Suppressor macrophage treated with lipopolysaccharide for 1 hour (primary cell): Measurements from ENCODE around the gene EPB42.
"Not testable (repeated sequence)": the region's sequence is repeated elsewhere in the genome, so short reads cannot be mapped to it uniquely, and the experiment has no call there.

Experiments used
- DNase-seq, 3 donors: peaks; one replicate each; pipeline ENCODE4 v3.0.0-alpha.2; 2020 to 2022

Gene EPB42

DNA sequence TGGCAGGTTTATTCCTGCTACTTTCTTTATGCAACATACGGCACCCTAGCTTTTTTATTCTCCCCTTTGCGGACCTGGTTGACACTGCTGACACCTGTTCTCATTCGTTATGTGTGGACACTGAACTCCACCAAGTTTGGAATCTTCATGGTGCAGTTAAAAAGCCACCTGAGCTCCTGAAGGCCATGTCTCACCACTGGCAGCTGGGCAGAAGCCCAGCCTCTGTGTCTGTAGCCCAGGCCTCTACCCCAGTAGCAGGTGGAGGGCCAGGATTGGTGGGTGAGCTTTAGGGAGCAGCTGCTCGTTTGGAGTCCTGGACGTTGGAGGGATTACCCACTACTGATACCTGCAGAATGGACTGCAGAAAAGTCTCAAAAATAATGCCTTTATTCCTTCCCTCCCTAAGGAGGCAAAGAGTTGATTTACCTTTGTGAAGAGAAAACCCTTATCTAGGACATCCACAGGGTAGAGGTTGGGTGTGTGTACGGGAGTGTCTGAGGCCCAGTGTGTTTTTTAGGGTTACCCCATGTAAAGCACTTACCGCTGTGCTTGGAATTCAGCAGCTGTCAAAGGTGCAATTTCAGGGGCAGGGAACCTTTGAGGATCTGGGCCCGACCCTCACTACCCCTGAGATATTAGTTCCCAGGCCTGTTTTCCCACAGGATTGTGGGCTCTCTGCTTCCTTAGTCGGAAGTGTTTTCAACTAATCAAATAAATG lies 36.3 kb downstream of the EPB42 start:
- DNase-seq, result no peak

DNA sequence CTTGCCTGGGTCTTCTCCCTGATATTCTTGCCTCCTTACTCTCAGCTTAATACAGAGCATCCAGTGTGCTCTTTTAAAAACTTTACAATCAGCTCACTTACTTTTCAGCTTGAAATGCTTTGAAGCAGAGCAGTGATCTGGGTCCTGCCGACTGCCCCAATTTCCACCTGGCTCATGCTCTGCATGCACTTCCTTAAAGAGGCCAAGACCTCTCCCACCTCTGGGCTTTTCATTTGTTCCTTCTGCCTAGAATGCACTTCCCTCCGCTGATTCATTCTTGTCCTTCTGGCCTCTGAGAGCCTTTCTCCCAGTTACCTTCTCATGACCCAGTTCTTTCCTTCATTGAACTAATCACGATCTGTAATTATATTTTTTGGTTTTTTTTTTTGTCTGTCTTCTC lies 37.5 kb downstream of the EPB42 start:
- peak in 2 of 3 donors; percentile 3 to 13 for DNase-seq

DNA sequence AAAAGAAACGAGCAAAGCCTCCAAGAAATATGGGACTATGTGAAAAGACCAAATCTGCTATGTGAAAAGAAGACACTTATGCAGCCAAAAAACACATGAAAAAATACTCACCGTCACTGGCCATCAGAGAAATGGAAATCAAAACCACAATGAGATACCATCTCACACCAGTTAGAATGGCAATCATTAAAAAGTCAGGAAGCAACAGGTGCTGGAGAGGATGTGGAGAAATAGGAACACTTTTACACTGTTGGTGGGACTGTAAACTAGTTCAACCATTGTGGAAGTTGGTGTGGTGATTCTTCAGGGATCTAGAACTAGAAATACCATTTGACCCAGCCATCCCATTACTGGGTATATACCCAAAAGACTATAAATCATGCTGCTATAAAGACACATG lies 43.7 kb downstream of the EPB42 start:
- DNase-seq, result not testable (repeated sequence)

DNA sequence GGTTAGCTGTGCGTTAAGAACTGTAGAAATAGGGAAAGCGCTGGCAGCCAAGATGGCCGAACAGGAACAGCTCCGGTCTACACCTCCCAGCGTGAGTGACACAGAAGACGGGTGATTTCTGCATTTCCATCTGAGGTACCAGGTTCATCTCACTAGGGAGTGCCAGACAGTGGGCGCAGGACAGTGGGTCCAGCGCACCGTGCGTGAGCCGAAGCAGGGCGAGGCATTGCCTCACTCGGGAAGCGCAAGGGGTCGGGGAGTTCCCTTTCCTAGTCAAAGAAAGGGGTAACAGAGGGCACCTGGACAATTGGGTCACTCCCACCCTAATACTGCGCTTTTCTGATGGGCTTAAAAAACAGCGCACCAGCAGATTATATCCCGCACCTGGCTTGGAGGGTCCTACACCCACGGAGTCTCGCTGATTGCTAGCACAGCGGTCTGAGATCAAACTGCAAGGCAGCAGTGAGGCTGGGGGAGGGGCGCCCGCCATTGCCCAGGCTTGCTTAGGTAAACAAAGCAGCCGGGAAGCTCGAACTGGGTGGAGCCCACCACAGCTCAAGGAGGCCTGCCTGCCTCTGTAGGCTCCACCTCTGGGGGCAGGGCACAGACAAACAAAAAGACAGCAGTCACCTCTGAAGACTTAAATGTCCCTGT lies 45.0 kb downstream of the EPB42 start:
- DNase-seq, result not testable (repeated sequence)

DNA sequence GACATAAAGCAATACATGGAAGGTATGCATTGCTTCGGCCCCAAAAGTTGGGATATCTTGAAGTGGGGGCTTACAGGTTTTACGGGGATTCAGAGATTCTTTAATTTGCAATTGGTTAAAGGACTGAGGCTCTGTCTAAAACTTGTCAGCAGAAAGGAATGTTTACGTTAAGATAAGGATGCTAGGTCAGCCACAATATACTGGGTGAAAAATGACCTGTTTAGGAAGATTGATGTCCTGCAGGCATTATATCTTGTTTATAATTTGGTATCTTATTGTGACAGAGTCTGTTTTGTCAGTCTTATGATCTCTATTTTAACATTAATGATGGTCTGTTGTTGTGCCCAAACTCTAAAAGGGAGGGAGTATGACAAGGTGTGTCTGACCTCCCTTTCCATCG lies 50.9 kb downstream of the EPB42 start:
- DNase-seq, result no peak

DNA sequence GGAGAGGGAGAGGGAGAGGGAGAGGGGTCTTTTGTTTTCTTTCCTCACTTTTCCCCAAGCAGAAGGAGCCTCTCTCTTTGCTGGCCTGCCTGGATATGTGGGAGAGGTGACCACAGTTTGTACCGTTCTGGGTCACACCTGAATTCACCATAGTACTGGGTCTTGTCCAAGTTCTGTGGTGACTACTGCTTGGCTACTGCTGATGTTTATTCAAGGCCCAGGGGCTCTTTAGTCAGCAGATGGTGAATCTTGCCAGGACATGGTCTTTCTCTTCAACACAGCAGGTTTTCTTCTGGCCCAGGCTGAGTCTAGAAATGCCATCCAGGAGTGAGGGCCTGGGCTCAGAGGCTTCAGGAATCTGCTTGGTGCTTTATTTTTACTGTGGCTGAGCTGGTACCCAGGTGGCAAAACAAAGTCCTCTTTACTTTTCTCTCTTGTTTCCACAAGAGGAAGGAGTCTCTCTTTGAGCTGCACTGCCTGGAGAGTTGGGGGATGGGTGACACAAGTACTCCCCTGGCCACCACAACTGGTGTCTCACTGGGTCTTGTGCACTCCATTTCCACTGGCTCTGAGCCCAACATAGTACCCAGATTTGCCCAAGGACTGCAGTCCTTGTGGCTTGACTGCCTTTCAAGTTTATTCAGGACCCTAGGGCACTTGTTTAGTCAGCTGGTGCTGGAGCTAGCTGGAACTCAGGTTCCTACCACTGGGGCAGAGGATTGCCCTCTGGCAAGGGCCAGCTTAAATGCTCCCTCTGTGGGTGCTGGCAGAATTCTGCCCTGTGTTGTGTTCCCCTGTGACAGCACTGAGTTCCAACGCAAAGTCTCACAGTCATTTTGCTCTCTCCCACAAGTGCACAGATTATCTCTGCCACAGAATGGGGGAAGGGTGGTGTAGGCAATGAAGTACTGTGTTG lies 52.4 kb downstream of the EPB42 start:
- no peak for DNase-seq

DNA sequence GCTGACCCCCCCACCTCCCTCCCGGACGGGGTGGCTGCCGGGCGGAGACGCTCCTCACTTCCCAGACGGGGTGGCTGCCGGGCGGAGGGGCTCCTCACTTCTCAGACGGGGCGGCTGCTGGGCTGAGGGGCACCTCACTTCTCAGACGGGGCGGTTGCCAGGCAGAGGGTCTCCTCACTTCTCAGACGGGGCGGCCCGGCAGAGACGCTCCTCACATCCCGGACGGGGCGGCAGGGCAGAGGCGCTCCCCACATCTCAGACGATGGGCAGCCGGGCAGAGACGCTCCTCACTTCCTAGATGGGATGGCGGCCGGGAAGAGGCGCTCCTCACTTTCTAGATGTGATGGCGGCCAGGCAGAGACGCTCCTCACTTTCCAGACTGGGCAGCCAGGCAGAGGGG lies 53.6 kb downstream of the EPB42 start:
- not testable (repeated sequence) for DNase-seq

DNA sequence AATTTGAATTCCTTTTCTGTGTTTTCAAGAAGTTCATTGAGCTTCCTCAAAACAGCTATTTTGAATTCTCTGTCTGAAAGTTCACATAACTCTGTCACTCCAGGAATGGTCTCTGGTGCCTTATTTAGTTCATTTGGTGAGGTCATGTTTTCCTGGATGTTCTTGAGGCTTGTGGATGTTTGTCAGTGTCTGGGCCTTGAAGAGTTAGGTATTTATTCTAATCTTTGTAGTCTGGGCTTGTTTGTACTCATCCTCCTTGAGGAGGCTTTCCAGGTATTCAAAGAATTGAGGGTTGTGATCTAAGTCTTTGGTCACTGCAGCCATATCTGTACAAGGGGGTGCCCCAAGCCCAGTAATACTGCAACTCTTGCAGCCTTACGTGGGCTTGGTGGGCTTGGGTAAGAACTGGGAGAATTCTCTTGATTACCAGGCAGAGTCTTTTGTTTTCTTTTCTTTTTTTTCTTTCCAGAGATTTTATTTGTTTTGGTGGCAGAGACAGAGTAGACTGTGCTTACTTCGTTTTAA lies 55.0 kb downstream of the EPB42 start:
- DNase-seq, result no peak

DNA sequence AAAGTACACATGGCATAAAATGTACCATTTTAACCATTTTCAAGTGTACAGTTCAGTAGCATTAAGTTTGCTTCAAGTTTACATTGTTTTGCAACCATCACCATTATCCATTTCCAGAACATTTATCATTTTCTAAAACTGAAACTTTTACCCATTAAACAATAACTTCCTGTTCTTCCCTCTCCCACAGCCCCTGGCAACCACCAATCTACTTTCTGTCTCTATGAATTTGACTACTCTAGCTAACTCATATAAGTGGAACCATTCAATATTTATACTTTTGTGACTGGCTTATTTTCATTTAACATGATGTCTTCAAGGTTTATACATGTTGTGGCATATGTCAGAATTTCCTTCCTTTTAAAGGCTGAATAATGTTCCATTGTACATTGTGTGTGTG lies 67.5 kb downstream of the EPB42 start:
- DNase-seq, result no peak

DNA sequence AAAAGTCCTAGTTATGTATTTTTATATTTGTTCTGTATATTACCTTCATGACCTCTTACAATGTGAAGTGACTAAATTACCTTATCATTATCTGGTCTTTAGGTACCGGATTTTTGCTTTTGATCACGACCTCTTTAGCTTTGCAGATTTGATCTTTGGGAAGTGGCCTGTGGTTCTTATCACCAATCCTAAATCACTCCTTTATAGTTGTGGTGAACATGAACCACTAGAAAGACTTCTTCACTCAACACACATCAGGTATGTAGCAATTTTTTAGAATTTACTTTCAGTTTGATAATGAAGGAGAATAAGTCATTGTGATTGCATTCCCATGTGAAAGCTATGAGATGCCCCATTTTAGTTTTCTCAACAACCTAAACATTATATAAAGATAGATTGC lies 69.1 kb downstream of the EPB42 start:
- DNase-seq, result no peak

DNA sequence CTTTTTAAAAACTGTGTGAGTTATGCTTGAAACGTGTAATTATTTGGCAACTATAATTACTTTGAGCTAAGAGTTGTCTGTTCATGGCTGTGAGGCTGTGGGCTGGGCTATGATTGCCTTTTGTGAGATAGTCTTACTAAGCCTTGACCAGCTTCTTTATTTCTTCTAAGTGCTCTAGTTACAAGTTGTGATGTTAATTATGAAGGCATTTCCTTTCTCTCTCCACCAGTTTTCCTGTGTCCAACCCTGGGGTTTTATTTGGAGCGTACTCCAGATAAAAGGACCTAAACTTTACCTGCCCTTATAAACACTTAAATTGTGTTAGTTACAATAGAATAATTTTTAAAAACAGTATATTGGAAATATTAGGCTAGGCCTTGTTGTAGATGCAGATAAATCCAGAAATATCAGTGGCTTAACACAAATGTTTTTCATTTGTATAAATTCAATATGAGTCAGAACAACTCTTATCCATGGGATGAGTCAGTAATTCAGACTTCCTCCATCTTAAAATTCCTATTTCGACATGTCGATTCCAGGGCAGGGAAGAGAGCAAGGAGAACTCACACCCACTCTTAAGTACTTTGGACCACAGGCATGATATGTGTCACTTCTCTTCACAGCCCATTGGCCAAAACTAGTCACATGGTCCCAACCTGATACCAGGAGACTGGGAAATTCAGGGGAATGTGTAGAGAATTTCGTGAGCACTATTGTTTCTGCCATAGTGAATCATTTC lies 70.5 kb downstream of the EPB42 start:
- DNase-seq, result peak; percentile 53 to 79 (median 66)
